GM19351 (cell line): Measurements from ENCODE around the gene SPSB3.

ENCODE experiments used
- ATAC-seq: cut with Tn5 transposase; IDR thresholded peaks from one replicate; pipeline ENCODE4 v1.9.1; 2021; ENCODE audit warnings: mild to moderate bottlenecking, moderate library complexity; ENCODE audit not compliant: unreplicated experiment

The SPSB3 gene

DNA sequence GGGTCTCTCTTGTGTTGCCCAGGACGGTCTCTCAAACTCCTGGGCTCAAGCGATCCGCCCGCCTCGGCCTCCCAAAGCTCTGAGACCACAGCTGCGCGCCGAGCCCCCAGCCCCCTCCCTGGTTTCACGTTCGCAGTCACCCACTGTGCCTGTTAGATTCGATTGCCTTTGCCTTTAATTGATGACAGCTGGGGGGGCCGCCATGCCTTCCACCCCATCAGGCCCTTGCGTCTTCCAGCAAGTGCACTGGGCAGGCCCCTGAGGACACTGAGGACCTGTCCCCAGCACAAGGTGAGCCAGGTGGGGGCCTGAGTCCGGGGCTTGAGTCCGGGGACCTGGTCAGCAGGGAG lies 7.9 kb upstream of the SPSB3 start:
- ATAC-seq, result no peak

DNA sequence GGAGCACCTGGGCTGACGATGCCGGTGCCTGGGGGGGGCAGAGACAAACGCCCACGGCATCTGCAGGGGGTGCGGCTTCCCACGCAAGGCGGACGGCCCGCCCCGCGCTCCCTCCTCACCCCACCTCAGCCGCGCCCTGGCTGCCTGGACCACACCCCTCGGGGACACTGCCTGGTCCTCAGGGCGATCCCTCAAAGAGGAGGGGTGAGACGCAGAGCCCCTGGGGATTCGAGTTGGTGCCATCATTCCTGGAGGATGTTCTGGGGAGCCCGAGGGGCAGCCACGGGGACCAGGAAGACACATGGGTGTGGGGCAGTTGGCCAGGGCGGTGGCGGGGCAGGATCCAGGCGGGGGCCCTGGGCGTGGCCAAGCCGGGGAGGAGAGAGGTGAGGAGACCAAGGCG lies 7.3 kb upstream of the SPSB3 start:
- no peak for ATAC-seq

DNA sequence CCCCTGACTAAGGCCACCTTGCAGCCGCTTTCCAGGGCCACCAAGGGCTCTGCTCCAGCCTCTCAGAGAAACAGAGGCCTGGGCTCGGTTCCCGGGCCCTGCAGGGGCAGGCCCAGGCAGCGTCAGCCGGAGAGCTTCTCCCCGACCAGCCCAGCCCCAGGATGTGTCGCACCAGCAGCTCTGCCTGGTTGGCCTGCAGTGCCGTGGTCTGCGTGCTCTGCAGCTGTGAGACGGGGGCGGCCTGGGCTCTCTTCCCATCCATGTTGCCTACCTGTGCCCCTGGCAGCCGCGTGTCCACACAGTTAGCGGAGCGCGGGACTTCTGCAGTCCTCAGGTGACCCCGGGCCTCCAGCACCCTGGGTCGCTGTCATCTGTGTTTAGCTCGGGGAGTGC lies 6.3 kb upstream of the SPSB3 start:
- ATAC-seq, result no peak

DNA sequence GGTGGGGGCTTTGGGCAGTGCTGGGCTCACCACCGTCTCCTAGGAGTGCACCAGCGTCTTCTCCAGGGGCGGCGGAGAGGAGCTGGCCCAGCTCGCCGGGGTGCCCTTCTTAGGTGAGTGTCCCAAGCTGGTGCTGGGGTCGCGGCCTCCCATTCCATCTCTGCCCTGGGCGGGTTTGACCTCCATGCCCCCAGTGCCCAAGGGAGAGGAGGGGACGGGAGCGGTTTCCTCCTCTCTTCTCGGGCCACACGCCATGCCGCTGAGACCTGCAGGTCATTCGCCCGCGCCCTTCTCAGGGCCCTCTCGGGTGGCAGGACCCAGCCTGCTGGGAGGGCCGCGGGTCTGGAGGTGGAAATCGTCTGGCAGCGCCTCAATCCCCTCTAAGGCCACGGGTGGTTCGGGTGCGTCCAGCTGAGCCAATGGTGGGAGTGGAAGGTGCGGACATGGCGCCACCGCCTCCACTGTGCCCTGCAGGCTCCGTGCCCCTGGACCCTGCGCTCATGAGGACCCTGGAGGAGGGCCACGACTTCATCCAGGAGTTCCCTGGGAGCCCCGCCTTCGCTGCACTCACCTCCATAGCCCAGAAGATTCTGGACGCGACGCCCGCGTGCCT lies 5.8 kb upstream of the SPSB3 start:
- no peak for ATAC-seq

DNA sequence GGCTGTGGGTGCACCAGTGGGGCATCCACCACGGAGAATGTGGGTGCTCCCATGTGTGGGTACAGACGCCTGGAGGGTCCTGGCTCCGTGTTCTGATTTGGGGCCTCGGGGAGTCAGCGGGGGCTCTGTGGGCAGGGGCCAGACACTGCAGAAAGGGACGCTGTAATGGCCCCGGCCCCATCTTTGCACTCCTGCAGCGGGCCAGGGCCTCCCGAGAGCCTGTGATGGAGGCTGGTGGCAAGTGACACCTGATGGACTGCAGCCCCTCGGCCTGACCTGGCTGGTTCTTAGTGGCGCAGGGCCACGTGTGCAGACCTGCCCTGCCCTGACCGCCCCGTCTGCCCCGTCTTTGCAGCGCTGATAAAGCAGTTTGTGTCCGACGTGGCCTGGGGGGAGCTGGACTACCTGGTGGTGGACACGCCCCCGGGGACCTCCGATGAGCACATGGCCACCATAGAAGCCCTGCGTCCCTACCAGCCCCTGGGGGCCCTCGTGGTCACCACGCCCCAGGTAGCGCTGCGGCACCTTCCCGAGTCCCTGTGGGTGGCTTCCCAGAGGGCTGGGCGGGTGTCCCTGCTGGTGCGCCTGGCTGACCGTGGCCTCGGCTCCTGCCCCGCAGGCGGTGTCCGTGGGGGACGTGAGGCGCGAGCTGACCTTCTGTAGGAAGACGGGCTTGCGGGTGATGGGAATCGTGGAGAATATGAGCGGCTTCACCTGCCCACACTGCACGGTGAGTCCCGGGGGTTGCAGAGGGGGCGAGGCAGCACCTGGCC lies 5.1 kb upstream of the SPSB3 start:
- ATAC-seq, result no peak

DNA sequence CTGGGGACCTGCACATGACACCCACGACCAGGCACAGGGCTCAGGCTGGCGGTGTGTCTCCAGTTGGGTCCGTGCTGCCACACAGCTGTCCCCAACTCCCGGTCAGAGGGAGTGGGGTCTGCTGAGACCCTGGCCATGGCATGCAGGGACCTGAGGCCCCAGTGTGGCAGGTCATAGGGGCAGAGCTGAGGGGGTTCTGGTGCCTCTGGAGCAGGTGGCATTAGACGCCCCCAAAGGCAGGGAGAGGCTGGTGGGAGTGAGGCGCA lies 4.6 kb upstream of the SPSB3 start:
- no peak for ATAC-seq

DNA sequence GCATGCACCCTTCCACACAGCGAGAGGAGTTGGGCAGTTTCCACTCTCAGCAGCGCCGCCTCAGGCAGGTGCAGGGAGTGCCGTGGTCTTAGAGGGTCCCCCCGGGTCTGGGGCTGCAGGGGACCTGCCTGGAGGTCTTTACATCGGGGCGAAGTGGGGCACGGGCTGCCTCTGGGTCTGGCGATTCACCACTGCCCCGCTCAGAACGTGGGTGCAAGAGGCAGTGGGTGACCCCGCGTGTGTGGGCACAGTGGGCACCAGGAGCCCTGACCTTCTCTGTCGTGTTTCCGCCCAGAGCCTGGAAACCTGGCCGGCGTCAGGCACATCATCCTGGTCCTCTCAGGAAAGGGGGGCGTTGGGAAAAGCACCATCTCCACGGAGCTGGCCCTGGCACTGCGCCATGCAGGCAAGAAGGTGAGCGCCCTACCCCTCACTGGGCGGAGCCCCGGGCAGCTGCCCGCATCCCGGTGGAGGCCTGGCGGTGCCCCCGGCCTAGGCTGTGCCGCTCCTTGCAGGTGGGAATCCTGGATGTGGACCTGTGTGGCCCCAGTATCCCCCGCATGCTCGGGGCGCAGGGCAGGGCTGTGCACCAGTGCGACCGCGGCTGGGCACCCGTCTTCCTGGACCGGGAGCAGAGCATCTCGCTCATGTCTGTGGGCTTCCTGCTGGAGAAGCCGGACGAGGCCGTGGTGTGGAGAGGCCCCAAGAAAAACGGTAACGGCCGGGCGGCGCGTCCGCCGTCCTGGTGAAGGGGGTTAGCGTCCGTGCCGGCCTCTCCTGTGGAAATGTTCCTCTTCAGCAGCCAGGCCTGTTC lies 4.1 kb upstream of the SPSB3 start:
- ATAC-seq, result no peak

DNA sequence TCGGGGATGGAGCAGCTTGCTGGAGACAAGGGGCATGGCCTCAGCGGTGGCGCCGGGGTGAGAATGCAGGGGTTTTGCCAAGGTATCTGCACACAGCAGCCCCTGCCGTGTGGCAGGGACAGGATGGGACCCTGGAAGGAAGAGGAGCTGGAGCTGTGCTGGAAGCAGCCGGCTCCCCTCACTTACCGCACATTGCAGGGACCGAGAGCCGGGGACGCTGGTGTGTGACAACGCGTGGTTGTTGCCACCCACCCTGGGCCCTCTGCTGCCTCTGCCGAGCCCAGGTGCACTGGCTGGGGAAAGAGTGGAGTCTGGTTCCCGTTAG lies 3.4 kb upstream of the SPSB3 start:
- ATAC-seq, result no peak

DNA sequence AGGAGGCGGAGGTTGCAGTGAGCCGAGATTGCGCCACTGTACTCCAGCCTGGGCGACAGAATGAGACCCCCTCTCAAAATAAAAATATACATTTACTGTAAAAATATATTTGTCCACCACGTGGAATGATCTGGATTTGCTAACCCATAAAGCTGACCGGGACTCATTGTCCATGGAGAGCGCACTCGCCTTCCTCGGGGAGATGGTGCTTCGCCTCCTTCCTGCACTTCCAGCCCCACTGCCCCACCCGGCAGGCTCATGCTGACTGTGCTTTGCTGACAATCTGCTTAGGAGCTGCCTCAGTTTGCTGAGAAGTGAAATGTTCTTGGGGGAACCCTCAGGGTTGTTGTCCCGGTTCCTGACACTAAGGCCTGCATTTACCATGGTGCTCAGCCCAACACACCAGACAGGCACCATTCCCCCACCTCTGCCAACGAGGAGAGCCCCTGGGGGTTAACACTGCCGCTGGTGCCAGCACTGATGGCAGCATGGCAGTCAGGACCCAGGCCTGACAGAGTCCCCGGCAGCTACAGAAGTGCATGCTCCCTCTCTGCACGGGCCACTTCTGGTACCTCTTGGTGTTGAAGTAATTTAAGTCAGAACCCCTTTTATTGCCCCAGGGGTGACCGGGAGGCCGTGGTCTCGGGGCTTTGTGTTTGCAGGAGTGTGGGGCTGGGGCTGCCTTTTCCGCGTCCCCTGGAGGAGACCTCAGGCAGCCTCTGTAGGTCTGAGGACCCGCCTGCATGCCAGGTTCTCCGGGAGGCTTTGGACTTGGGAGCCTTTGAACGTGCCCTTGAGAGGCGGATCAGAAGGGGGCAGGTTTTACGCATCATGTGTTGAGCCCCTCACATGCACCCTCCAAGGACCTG lies 2.8 kb upstream of the SPSB3 start:
- ATAC-seq, result no peak

DNA sequence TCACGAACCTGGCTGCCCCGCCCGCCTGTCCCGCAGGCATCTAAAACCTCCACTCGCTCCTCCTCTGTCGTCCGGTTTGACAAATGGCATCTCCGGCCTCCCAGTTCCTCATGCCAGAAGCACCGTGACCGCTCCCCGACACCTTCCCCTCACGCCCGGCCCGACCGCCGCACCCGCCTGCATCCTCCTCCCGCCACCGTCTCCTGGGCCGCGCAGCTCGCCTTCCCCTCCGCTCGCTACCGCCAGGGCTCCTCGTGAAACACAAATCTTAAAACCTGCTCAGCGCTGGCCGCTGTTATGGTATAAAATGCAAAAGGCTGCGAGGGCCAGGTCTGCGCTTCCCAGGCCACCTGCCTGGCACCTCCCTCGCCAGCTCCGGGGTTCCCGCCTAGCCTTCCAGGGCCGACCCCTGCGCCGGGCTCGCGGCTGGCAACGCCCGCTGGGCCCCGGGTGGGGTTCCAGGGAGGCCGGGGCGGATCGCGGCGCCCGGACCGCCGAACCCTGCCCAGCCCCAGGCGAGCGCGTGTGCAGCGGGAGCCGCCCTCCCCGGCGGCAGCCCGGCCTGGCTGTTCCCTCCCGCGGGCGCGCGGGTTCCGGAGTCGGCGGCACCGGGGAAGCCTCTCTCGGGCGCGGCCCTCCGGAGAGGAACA lies 488 bp downstream of the SPSB3 start:
- no peak for ATAC-seq

DNA sequence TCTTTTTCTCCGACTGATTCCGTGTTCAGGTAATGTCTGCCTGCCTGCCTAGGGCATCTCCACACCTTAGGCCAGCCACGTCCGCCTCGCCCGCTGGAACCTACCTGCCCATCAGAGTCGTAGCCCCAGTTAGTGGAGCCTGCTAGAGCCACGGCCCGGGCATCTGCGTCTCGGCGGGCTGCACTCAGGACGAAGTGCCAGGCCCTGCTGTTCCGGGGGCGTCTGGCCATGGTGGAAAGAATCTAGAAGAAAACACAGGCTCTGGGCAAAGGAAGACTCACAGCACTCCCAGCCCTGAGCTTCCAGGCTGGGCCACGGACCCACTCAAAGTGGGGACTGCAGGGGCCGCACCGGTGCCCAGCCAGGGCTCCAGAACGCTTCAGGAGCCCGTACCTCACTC lies 1.1 kb downstream of the SPSB3 start:
- ATAC-seq, result no peak

DNA sequence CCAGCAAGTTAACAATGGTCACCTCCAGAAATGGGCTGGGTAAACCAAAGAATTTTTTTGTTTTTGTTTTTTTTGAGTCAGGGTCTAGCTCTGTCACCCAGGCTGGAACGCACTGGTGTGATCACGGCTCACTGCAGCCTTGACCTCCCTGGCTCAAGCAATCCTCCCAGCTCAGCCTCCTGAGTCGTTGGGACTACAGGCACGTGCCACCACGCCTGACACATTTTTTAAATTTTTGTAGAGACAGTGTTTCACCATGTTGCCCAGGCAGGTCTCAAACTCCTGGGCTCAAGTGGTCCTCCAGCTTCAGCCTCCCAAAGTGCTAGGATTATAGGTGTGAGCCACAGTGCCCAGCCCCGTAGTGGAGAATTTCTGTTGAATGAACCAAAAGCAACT lies 1.7 kb downstream of the SPSB3 start:
- ATAC-seq, result no peak

DNA sequence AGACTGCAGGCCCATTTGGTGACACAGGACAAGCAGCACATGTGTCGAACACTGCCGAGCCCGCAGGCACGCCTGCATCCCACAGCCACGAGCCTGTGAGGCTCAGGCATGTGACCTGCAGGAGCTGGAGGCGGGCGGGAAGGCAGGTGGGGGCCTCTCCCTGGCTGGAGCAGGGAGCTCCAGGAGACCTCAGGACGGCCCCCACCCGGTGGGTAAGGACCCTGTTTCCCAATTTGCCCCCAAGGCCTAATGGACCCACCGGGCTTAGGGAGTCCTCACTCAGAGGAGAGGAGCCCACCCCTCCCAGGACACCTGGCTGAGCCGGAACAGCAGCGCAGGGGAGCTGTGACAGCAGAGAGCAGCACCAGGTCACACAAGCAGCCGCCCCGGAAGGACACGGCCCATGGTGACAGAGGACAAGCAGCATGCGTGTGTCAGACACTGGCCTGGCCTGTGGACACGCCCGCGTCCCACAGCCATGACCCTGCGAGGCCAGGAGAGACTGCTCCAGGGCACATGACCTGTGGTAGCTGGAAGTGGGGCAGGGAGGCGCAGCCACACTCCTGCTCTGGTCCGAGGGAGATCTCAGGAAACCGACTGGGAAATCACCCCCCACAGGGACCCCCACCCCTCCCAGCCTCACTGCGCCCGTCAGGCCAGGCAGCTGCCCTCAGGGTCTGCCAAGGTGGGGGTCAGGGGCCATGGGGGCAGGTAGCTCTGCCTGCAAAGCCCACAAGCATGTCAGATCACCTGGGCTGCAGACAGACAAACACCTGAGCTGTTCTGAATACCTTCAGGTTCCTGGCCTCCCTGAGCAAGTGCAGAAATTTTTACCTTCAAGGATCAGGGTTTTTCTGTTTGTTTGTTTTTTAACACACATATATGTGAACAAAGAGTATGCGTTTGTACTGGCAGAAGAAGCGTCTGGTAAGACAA lies 2.4 kb downstream of the SPSB3 start:
- no peak for ATAC-seq

DNA sequence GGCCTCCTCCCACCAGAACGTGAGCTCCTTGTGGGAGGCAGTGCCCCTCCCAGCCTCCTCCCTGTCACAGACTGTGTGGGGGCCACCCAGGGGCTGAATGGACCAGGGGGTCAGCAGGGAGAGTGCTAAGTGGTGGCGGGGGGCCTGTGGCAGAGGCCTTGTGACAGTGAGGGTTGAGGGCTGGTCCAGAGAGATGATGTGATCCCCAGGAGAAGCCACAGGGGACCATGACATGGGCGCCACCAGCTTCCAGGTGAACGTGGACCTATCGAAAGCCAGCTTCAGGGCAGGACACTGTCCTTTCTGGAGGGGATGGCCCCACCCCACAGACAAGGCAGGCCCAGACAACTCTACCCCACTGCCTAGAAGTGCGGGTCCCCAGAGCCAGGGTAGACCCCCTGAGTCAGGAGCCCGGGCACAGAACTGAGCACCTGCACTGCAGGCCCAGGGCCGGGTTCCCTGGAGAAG lies 3.1 kb downstream of the SPSB3 start:
- ATAC-seq, result no peak

DNA sequence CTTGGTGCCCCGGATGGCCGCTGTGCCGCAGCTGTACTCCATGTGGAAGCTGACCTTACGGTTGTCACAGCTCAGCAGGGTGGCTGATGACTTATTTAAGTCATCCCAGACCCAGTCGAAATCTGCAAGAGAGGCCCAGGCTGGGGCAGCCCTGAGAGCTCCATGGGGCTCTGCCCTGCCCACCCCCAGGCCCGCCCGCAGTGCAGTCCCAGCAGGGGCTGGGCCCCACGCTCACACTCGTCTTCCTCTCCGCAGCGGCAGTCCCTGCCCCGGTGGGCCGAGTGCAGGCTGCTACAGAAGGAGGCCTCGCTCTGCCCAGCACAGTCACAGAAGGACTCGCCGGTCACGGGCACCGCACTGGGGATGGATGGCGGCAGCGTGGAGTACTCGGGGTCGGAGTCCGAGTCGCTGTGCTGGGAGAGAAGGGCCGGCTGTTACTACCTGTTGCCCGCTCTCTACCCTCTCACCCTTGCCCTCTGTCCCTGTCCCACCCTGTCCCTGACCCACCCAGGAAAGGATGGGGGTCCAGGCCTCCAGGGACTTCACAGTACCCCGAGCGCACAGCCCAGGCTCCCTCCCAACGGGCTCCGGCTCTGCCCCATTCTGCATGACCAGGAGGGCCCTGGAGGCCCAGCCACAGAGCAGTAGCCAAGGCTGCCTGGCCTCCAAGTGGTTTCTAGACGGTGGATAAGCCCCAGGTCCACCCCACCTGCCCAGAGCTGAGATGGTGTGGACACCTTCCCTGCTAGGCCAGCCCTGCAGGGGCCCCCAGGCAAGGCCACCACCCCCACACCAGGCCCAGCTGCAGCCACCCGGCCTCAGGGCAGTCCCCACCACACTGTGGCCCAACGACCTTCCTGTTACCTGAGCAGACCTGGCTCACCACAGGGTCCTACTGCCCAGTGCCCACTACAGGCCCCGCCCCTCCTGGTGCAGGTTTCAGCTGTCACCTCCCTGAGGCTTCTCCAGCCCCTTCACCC lies 3.9 kb downstream of the SPSB3 start:
- no peak for ATAC-seq

DNA sequence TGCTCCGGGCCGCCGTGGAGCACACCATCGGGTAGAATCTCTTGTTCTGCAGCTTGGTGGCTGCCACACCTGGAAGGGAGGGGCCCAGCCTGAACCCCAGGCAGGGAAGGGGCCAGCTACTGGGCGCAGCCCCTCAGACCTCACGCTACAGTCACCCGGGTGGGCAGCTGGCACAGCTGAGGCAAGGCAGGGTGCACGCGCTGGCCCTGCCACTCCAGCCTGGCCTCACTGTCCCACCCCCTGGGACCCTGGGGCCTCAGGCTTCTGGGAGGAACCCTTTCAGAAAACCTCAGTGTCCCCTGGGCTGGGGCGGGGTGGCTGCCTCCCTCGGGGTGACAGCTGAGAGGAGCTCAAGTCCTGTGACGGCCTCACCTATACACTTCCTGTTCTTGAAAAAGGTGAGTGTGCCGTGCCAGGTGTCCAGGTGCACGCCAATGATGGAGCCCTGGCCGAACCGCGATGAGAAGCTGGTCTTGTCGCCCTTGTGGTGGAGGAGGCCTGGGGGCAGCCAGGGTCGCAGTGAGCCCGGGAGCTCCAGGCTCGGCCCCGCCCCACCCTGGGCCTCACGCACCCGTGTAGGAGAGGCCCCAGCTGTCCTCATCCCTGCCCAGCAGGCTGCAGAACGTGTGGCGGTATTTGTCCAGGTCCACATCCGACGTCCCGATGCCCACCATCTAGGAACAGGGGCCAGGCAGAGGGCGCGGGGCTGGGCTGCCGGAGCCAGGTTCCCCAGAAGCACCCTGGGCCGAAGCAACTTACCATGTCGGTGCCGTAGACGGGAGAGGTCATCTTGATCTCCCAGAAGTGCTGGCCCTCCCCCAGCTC lies 4.8 kb downstream of the SPSB3 start:
- no peak for ATAC-seq

DNA sequence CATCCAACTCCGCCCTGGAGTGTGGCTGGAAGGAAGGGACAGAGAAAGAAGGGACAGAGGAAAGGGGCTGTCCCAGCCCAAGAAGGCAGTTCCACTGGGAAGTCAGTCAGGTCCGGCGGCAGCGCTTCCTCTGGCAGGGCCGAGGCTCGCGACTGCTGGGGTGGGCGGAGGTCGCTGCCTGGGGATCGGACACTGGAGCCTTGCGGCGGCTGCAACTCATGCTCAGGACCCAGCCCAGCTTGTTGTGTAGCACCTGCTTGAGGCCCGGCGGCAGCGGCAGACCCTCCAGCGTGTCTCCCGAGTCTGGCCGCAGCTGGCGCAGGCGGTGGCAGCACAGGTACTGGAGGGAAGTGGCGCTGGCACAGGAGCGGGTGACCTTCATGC lies 5.4 kb downstream of the SPSB3 start:
- ATAC-seq, result no peak

DNA sequence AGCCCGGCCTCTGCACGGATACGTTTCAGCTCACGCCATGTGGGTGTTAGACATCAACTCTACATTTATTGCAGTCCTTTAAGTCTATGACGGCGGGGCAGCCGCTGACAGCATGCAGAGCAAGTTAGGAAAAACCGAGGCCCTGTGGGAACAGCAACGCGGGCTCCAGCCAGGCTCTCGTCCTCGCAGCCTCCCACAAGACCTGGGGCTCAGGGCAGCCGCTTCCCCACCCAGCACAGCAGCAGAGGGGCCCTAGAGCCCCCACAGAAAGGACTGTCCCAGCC lies 5.8 kb downstream of the SPSB3 start:
- no peak for ATAC-seq
